AML-193 (cell line): ENCODE results near the gene CSNK2B.
A peak's percentile ranks its signal among the peaks of the same experiment; 100 is the strongest.
"Not testable (repeated sequence)": the region's sequence is repeated elsewhere in the genome, so short reads cannot be mapped to it uniquely, and the experiment has no call there.

Experiments used
- DNase-seq, 2 experiments: peaks; one replicate each; lab custom pipeline; 2025; lab: John Stamatoyannopoulos, UW

Gene CSNK2B

GRCh38 chr6:31687860-31688693 is 22.2 kb downstream of the CSNK2B start:
- no peak for DNase-seq

- no peak for DNase-seq
These were observed 23.6 kb downstream of the CSNK2B start for GRCh38 chr6:31689249-31690110.

- DNase-seq, result no peak
These were observed 24.6 kb downstream of the CSNK2B start for GRCh38 chr6:31690231-31691077.

- no peak for DNase-seq
These were observed 25.2 kb downstream of the CSNK2B start for GRCh38 chr6:31691078-31691463.

GRCh38 chr6:31691564-31692108 is 25.8 kb downstream of the CSNK2B start:
- DNase-seq, result no peak

- DNase-seq, result no peak
These were observed 26.5 kb downstream of the CSNK2B start for GRCh38 chr6:31692353-31692752.

GRCh38 chr6:31692886-31693285 is 27.0 kb downstream of the CSNK2B start:
- DNase-seq, result no peak

GRCh38 chr6:31693535-31693934 is 27.7 kb downstream of the CSNK2B start:
- DNase-seq, result no peak

- no peak for DNase-seq
These were observed 31.7 kb downstream of the CSNK2B start for GRCh38 chr6:31697555-31697954.

GRCh38 chr6:31700740-31701401 is 35.0 kb downstream of the CSNK2B start:
- DNase-seq, result no peak

- DNase-seq, result no peak
These were observed 36.0 kb downstream of the CSNK2B start for GRCh38 chr6:31701666-31702404.

GRCh38 chr6:31702405-31702818 is 36.5 kb downstream of the CSNK2B start:
- DNase-seq, result peak in 1 of 2 experiments; percentile 70

- peak; percentile 99 for DNase-seq
These were observed 37.2 kb downstream of the CSNK2B start, which contains the start of gene ABHD16A for GRCh38 chr6:31702819-31703716. TSS of gene ABHD16A (minus strand) at chr6:31703324. CDS start at chr6:31703281, 43 bp downstream.

- no peak for DNase-seq
These were observed 40.1 kb downstream of the CSNK2B start for GRCh38 chr6:31705931-31706330.

- DNase-seq, result no peak
These were observed 40.7 kb downstream of the CSNK2B start, which contains the start of gene LY6G6F for GRCh38 chr6:31706599-31706998. TSS of gene LY6G6F (plus strand) at chr6:31706866. CDS start at chr6:31706907, 41 bp downstream.

GRCh38 chr6:31707701-31708100 is 41.8 kb downstream of the CSNK2B start:
- no peak for DNase-seq

- no peak for DNase-seq
These were observed 42.3 kb downstream of the CSNK2B start for GRCh38 chr6:31708224-31708623.

- DNase-seq, result not testable (repeated sequence)
These were observed 43.3 kb downstream of the CSNK2B start for GRCh38 chr6:31709157-31709556.
